Brain pericyte (primary cell): ENCODE measurements around the gene HNF4A.

Experiments
- DNase-seq: peaks from one replicate; pipeline ENCODE4 v3.0.0-alpha.2; 2012; ENCODE audit warnings: low read depth, low spot score

HNF4A gene

GRCh38 chr20:44424039-44424495 is 68.6 kb downstream of the HNF4A start:
- DNase-seq: no peak

GRCh38 chr20:44425923-44426322 is 70.4 kb downstream of the HNF4A start:
- no peak for DNase-seq

- no peak for DNase-seq
These were observed 71.6 kb downstream of the HNF4A start for GRCh38 chr20:44426879-44427790.

DNA sequence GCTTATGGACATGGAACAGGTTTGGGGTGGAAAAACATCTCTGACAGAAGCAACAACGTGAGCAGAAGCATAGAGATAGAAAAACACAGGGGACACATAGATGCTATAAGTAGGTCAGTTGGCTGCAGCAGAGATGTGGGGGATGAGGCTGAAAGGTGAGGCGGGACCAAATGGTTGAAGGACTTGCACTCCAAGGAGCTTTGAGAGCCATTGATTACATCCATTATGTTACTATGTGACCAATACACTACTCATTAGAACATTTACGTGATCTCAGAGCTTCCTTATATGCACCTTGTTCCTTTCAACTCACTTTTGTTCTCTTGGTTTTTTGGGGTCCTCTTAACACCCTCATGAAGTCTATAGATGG is 72.3 kb downstream of the HNF4A start:
- no peak for DNase-seq

GRCh38 chr20:44428174-44429016 is 72.9 kb downstream of the HNF4A start:
- no peak for DNase-seq

- no peak for DNase-seq
These were observed 73.5 kb downstream of the HNF4A start for GRCh38 chr20:44429017-44429339.

- no peak for DNase-seq
These were observed 74.1 kb downstream of the HNF4A start for GRCh38 chr20:44429419-44430269.

DNA sequence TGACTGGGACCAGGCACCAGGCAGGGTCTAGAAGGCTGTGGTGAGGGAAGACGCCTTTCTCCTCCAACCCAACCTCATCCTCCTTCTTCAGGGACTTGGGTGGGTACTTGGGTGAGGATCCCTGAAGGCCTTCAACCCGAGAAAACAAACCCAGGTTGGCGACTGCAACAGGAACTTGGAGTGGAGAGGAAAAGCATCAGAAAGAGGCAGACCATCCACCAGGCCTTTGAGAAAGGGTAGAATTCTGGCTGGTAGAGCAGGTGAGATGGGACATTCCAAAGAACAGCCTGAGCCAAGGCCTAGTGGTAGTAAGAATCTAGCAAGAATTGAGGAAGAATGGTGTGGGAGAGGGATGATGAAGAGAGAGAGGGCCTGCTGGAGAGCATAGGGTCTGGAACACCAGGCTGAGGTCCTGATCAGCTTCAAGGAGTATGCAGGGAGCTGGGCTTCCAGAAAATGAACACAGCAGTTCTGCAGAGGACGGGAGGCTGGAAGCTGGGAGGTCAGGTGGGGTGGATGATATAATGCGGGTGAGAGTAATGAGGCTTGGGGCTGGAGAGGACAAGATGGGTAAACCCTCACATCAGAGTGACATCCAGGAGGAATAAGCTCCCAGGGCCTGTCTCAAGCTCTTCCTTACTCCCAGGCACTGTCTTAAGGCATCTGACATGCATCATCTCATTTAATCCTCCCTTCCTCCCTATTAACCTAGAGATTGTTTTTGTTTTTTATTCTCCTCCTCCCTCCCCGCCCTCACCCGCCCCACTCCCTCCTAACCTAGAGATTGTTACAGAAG is 75.0 kb downstream of the HNF4A start:
- no peak for DNase-seq

DNA sequence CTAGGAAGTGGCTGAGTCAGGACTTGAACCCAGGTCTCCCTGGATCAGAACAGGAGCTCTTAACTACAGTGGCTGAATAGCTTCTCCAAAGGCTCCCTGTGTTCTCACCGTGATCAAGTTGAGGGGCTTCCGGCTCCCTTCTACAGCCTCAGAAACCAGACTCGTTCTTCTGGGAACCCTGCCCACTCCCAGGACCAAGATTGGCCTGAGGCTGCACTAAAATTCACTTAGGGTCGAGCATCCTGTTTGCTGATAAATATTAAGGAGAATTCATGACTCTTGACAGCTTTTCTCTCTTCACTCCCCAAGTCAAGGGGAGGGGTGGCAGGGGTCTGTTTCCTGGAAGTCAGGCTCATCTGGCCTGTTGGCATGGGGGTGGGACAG is 75.6 kb downstream of the HNF4A start:
- DNase-seq: no peak

DNA sequence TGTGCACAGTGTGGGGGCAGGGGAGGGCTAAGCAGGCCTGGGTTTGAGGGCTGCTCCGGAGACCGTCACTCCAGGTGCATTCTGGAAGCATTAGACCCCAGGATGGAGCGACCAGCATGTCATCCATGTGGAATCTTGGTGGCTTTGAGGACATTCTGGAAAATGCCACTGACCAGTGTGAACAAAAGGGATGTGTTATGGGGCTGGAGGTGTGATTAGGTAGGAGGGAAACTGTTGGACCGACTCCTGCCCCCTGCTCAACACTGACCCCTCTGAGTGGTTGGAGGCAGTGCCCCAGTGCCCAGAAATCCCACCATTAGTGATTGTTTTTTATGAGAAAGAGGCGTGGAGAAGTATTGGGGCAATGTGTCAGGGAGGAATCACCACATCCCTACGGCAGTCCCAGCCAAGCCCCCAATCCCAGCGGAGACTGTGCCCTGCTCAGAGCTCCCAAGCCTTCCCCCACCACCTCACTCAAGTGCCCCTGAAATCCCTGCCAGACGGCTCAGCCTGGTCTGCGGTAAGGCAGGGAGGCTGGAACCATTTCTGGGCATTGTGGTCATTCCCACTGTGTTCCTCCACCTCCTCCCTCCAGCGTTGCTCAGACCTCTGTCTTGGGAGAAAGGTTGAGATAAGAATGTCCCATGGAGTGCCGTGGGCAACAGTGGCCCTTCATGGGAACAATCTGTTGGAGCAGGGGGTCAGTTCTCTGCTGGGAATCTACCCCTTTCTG is 76.2 kb downstream of the HNF4A start:
- DNase-seq: no peak

- no peak for DNase-seq
These were observed 77.4 kb downstream of the HNF4A start for GRCh38 chr20:44432618-44433577.

DNA sequence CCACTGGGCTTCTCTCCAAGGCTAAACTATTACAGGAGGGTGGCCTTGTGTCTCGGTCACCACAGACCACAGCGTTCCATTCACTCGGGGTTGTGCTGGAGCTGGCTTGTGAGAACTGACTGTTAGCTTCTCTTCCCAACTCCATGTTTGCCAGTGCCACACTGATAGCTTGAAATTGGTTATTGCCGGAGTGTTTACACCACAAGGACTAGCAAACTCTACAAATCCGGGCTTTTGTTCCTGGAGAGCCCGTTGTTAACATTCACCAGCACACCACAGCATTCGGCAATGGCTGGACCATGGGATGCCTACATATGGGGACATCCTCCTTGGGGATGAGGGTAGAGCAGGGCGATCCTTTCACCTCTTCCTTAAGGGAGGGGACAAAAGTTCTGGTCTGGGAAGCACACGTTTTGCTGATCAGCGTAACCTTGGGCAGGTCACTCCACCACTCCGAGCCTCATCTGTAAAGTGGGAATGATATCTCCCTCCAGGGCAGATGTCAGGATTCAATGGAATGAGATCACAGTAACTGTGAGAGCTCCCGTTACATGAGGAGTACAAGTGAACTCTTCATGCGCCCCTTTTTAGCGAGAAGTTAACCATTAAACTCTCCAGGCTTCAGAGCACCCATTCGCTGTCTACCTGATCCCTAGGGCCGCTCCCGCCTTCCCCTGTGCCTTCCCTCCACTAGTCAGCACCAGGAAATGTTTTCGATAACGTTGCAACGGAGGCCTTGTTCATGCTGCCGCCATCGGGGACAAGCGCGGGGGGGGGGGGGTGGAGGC is 78.4 kb downstream of the HNF4A start:
- DNase-seq: no peak

- DNase-seq: no peak
These were observed 80.3 kb downstream of the HNF4A start for GRCh38 chr20:44435630-44436335.

GRCh38 chr20:44436393-44436792 is 80.9 kb downstream of the HNF4A start:
- DNase-seq: no peak

- DNase-seq: no peak
These were observed 82.0 kb downstream of the HNF4A start for GRCh38 chr20:44437497-44437896.

GRCh38 chr20:44438782-44439181 is 83.3 kb downstream of the HNF4A start:
- no peak for DNase-seq

DNA sequence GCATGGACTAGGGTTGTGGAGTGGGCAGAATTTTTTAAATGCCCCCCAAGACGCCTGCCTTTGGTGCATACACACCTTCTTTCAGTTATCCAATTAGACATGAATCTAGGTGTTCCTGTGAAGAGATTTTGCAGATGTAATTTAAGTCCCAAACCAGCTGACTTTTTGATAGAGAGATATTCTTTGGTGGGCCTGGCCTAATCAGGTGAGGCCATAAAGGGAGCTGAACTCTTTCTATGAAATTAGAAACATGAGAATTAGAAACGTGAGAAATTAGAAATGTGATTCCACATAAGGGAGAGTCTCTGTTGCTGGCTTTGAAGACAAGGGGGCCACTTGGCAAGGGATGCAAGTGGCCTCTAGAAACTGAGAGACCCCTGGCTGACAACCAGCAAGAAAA is 83.8 kb downstream of the HNF4A start:
- DNase-seq: no peak
